HG03439 (cell line): ENCODE results near the gene FGF8.

ENCODE experiments used
- ATAC-seq: cut with Tn5 transposase; IDR thresholded peaks from one replicate; pipeline ENCODE4 v1.9.1; 2021; ENCODE audit warnings: mild to moderate bottlenecking, moderate library complexity; ENCODE audit not compliant: unreplicated experiment

Gene FGF8

GRCh38 chr10:101782811-101783735, 7.2 kb upstream of the FGF8 start, which contains the start of gene NPM3:
Gene NPM3, minus strand, starts transcription at chr10:101783446. Its CDS starts 56 bp downstream, at chr10:101783390.
- ATAC-seq, result peak; percentile 41

- no peak for ATAC-seq
Measured at GRCh38 chr10:101781984-101782810, 6.3 kb upstream of the FGF8 start.

GRCh38 chr10:101781655-101781983, 5.7 kb upstream of the FGF8 start:
- no peak for ATAC-seq

- ATAC-seq, result no peak
Measured at GRCh38 chr10:101780818-101781654, 5.1 kb upstream of the FGF8 start.

- no peak for ATAC-seq
Measured at GRCh38 chr10:101780187-101780817, 4.4 kb upstream of the FGF8 start.

- ATAC-seq, result peak; percentile 41
Measured at GRCh38 chr10:101779544-101780186, 3.8 kb upstream of the FGF8 start.

GRCh38 chr10:101778781-101779543, 3.0 kb upstream of the FGF8 start:
- ATAC-seq, result no peak

- no peak for ATAC-seq
Measured at GRCh38 chr10:101778151-101778780, 2.4 kb upstream of the FGF8 start.

- no peak for ATAC-seq
Measured at GRCh38 chr10:101777619-101778145, 1.8 kb upstream of the FGF8 start.

GRCh38 chr10:101776161-101776817, 375 bp upstream of the FGF8 start:
- ATAC-seq, result no peak

- ATAC-seq, result no peak
Measured at GRCh38 chr10:101774589-101775272, 1.2 kb downstream of the FGF8 start.

- ATAC-seq, result no peak
Measured at GRCh38 chr10:101773923-101774588, 1.9 kb downstream of the FGF8 start.

- ATAC-seq, result no peak
Measured at GRCh38 chr10:101772895-101773761, 2.8 kb downstream of the FGF8 start.

GRCh38 chr10:101772017-101772894, 3.7 kb downstream of the FGF8 start:
- no peak for ATAC-seq

GRCh38 chr10:101771380-101771779, 4.5 kb downstream of the FGF8 start:
- ATAC-seq, result no peak
